Activated B cell treated with CpG ODN at 0.5 μM for 24 hours (primary cell): ENCODE results near the gene GNGT2. TPM values are rescaled to one million over a fixed set of nuclear protein-coding genes. Genes with fewer than 3 reads are reported as not detected.

ENCODE experiments used
- ATAC-seq: fragments of 200-7000 bp; cut with Tn5 transposase; one replicate; pipeline ENCODE4 v1.10.0; 2021; ENCODE audit warnings: low read depth, mild to moderate bottlenecking, moderate library complexity
- CTCF ChIA-PET: fragments of 350-600 bp; sonication (Branson Sonifier 250); formaldehyde crosslinking; loops from one replicate; lab custom pipeline; 2021; ENCODE audit warnings: antibody characterized with exemption; lab: Charles Lee
- POLR2A ChIA-PET: fragments of 350-600 bp; sonication (Branson Sonifier 250); formaldehyde crosslinking; loops from one replicate; lab custom pipeline; 2021; ENCODE audit warnings: antibody characterized with exemption; lab: Charles Lee
- DNase-seq: peaks from one replicate; pipeline ENCODE4 v3.0.0; 2022
- H3K27ac Mint-ChIP-seq: one replicate; pipeline ENCODE4 v1.8.0; 2020; ENCODE audit warnings: mixed read lengths
- H3K27me3 Mint-ChIP-seq: one replicate; pipeline ENCODE4 v1.8.0; 2021; ENCODE audit warnings: mixed read lengths
- H3K36me3 Mint-ChIP-seq: one replicate; pipeline ENCODE4 v1.8.0; 2021; ENCODE audit warnings: low read depth, mixed read lengths
- H3K4me1 Mint-ChIP-seq: one replicate; pipeline ENCODE4 v1.8.0; 2021; ENCODE audit warnings: mixed read lengths
- H3K4me3 Mint-ChIP-seq: one replicate; pipeline ENCODE4 v1.8.0; 2020; ENCODE audit warnings: mild to moderate bottlenecking, mixed read lengths
- H3K9me3 Mint-ChIP-seq: one replicate; pipeline ENCODE4 v1.8.0; 2020; ENCODE audit warnings: mixed read lengths
- CTCF ChIP-seq: fragments of 200-600 bp; IDR thresholded peaks from one replicate; pipeline ENCODE4 v1.8.0; 2022; ENCODE audit warnings: antibody characterized with exemption, mild to moderate bottlenecking
- intact Hi-C: fragments of 100-400 bp; cut with micrococcal nuclease; formaldehyde crosslinking; loops from one replicate; pipeline ENCODE4 v1.15.1; 2024
- total RNA-seq: library from RNA; stranded (reverse); gene quantifications from 2 replicates; pipeline ENCODE4 v1.2.3, GENCODE V29; 2022

GNGT2 gene
- total RNA-seq, 1 donor from 2014 or later = 9.8 TPM

- Mint-ChIP-seq H3K9me3 (no peaks in the 10 kb centered on the region), H3K36me3 (peaks cover 2% of the 10 kb centered on the region), H3K4me1 (peaks cover 92% of the 10 kb centered on the region), H3K27me3 (no peaks in the 10 kb centered on the region), H3K4me3 (peak overlapping the region; percentile 72), H3K27ac (peak overlapping the region; percentile 88)
- ChIA-PET POLR2A (interaction anchor here (3.0 to 12.3 kb wide), 2 partner anchors 15 to 21 kb away, joined by 11 to 259 read pairs; no protein-coding TSS in a partner anchor), CTCF (interaction anchor here (1.0 to 7.7 kb wide), 4 partner anchors 13 to 33 kb away, joined by 3 to 41 read pairs (median 6); no protein-coding TSS in a partner anchor)
- DNase-seq = no peak
- TF ChIP-seq CTCF = no peak
- intact Hi-C loops = loop anchor here (1.0 to 10.0 kb wide), 2 partner anchors 19 to 379 kb away; partner anchors contain the start of gene CALCOCO2
- ATAC-seq = peak; percentile 23
Observed at GRCh38 chr17:49213399-49213798, 3.0 kb upstream of the GNGT2 start.

GRCh38 chr17:49209061-49209571 is 1.3 kb downstream of the GNGT2 start:
- H3K36me3 Mint-ChIP-seq = no peaks in the 10 kb centered on the region
- ATAC-seq = no peak
- intact Hi-C loops = no loop called here
- CTCF ChIA-PET = interaction anchor here (0.7 to 1.7 kb wide), 3 partner anchors 17 to 28 kb away, joined by 3 to 6 read pairs (median 3); no protein-coding TSS in a partner anchor
- H3K9me3 Mint-ChIP-seq = no peaks in the 10 kb centered on the region
- H3K4me1 Mint-ChIP-seq = peaks cover 52% of the 10 kb centered on the region
- no peaks in the 10 kb centered on the region for H3K27me3 Mint-ChIP-seq
- TF ChIP-seq CTCF = no peak
- POLR2A ChIA-PET = interaction anchor here (0.6 to 12.3 kb wide), 3 partner anchors 15 to 573 kb away, joined by 6 to 259 read pairs (median 10); no protein-coding TSS in a partner anchor
- DNase-seq = no peak
- peak overlapping the region; percentile 87 for H3K27ac Mint-ChIP-seq
- H3K4me3 Mint-ChIP-seq = peak overlapping the region; percentile 20

- DNase-seq (no peak), ATAC-seq (no peak)
- intact Hi-C loops = no loop called here
- ChIA-PET CTCF (interaction anchor here (1.3 kb wide), 1 partner anchor 18 kb away, joined by 3 read pairs; no protein-coding TSS in a partner anchor), POLR2A (interaction anchor here (0.5 to 1.3 kb wide), 3 partner anchors 11 to 153 kb away, joined by 3 to 8 read pairs (median 4); no protein-coding TSS in a partner anchor)
- no peak for TF ChIP-seq CTCF
- Mint-ChIP-seq H3K36me3 (no peaks in the 10 kb centered on the region), H3K27ac (no peak overlapping the region), H3K4me1 (peaks cover 10% of the 10 kb centered on the region), H3K4me3 (no peak overlapping the region), H3K27me3 (no peaks in the 10 kb centered on the region), H3K9me3 (no peaks in the 10 kb centered on the region)
Observed at GRCh38 chr17:49204516-49204915, 5.9 kb downstream of the GNGT2 start.

GRCh38 chr17:49203796-49204195 is 6.6 kb downstream of the GNGT2 start:
- POLR2A ChIA-PET = interaction anchor here (0.6 to 1.3 kb wide), 2 partner anchors 10 to 1447 kb away, joined by 8 to 19 read pairs; no protein-coding TSS in a partner anchor

More at GRCh38 chr17:49203796-49204195, 6.6 kb downstream of the GNGT2 start:
- intact Hi-C loops = no loop called here
- H3K27ac Mint-ChIP-seq = no peak overlapping the region
- H3K27me3 Mint-ChIP-seq = no peaks in the 10 kb centered on the region
- no peak for TF ChIP-seq CTCF
- ATAC-seq (no peak), DNase-seq (no peak)
- CTCF ChIA-PET = interaction anchor here (1.3 kb wide), 1 partner anchor 19 kb away, joined by 3 read pairs; no protein-coding TSS in a partner anchor
- peaks cover 2% of the 10 kb centered on the region for H3K4me1 Mint-ChIP-seq
- no peaks in the 10 kb centered on the region for H3K9me3 Mint-ChIP-seq
- H3K36me3 Mint-ChIP-seq = no peaks in the 10 kb centered on the region
- H3K4me3 Mint-ChIP-seq = no peak overlapping the region
